Skeletal muscle satellite cell (primary cell): ENCODE results near the gene FAM50B.

Experiments used
- H3K27me3 ChIP-seq: 2 replicates; pipeline ENCODE4 v1.7.0; 2013; ENCODE audit warnings: low read length; ENCODE audit not compliant: control insufficient read depth, insufficient read depth
- H3K36me3 ChIP-seq: 2 replicates; pipeline ENCODE4 v1.7.0; 2013; ENCODE audit warnings: mild to moderate bottlenecking, control low read depth, low read length; ENCODE audit not compliant: insufficient read depth
- H3K4me1 ChIP-seq: 2 replicates; pipeline ENCODE4 v1.7.0; 2013; ENCODE audit warnings: low read length; ENCODE audit not compliant: control insufficient read depth, insufficient read depth
- H3K4me2 ChIP-seq: 2 replicates; pipeline ENCODE4 v1.7.0; 2013; ENCODE audit warnings: mild to moderate bottlenecking, low read length
- H3K4me3 ChIP-seq: 2 replicates; pipeline ENCODE4 v1.7.0; 2013; ENCODE audit warnings: low read length
- H3K9ac ChIP-seq: 2 replicates; pipeline ENCODE4 v1.7.0; 2013; ENCODE audit warnings: mild to moderate bottlenecking, low read depth, low read length, moderate library complexity
- H3K9me3 ChIP-seq: replicated peaks from 2 replicates; pipeline ENCODE4 v1.7.0; 2013; ENCODE audit warnings: mild to moderate bottlenecking, control low read depth, low read length

Gene FAM50B

GRCh38 chr6:3879194-3879952 lies 30.2 kb downstream of the FAM50B start:
- Histone ChIP-seq H3K36me3 (no peaks in the 10 kb centered on the region), H3K4me3 (no peak overlapping the region), H3K27me3 (no peaks in the 10 kb centered on the region), H3K9ac (no peak overlapping the region), H3K9me3 (no peaks in the 10 kb centered on the region), H3K4me2 (no peak overlapping the region), H3K4me1 (peaks cover 56% of the 10 kb centered on the region)

GRCh38 chr6:3881711-3882421 lies 32.7 kb downstream of the FAM50B start:
- H3K9me3 ChIP-seq, result no peaks in the 10 kb centered on the region
- H3K4me1 ChIP-seq, result peaks cover 37% of the 10 kb centered on the region
- H3K4me2 ChIP-seq, result no peak overlapping the region
- no peaks in the 10 kb centered on the region for H3K36me3 ChIP-seq
- no peak overlapping the region for H3K9ac ChIP-seq
- H3K27me3 ChIP-seq, result no peaks in the 10 kb centered on the region
- H3K4me3 ChIP-seq, result no peak overlapping the region

- H3K9me3 ChIP-seq, result no peaks in the 10 kb centered on the region
- no peak overlapping the region for H3K9ac ChIP-seq
- H3K4me3 ChIP-seq, result no peak overlapping the region
- H3K27me3 ChIP-seq, result no peaks in the 10 kb centered on the region
- peaks cover 37% of the 10 kb centered on the region for H3K4me1 ChIP-seq
- H3K36me3 ChIP-seq, result no peaks in the 10 kb centered on the region
- H3K4me2 ChIP-seq, result no peak overlapping the region
Measured at GRCh38 chr6:3882431-3882830, 33.3 kb downstream of the FAM50B start.

- Histone ChIP-seq H3K9ac (no peak overlapping the region), H3K4me1 (peaks cover 35% of the 10 kb centered on the region), H3K27me3 (no peaks in the 10 kb centered on the region), H3K4me2 (no peak overlapping the region), H3K9me3 (no peaks in the 10 kb centered on the region), H3K4me3 (no peak overlapping the region), H3K36me3 (no peaks in the 10 kb centered on the region)
Measured at GRCh38 chr6:3882866-3883265, 33.7 kb downstream of the FAM50B start.

GRCh38 chr6:3884007-3884745 lies 35.0 kb downstream of the FAM50B start:
- peak overlapping the region; percentile 40 for H3K4me2 ChIP-seq
- peak overlapping the region; percentile 33 for H3K9ac ChIP-seq
- H3K4me3 ChIP-seq, result peak overlapping the region; percentile 13
- no peaks in the 10 kb centered on the region for H3K9me3 ChIP-seq
- no peaks in the 10 kb centered on the region for H3K36me3 ChIP-seq
- H3K4me1 ChIP-seq, result peaks cover 29% of the 10 kb centered on the region
- H3K27me3 ChIP-seq, result no peaks in the 10 kb centered on the region

GRCh38 chr6:3885262-3886036 lies 36.3 kb downstream of the FAM50B start:
- Histone ChIP-seq H3K4me2 (no peak overlapping the region), H3K4me3 (no peak overlapping the region), H3K27me3 (no peaks in the 10 kb centered on the region), H3K9me3 (no peaks in the 10 kb centered on the region), H3K36me3 (no peaks in the 10 kb centered on the region), H3K4me1 (peaks cover 29% of the 10 kb centered on the region), H3K9ac (no peak overlapping the region)

- Histone ChIP-seq H3K4me2 (peak overlapping the region; percentile 42), H3K4me1 (peaks cover 29% of the 10 kb centered on the region)
Measured at GRCh38 chr6:3887150-3887700, 38.1 kb downstream of the FAM50B start.

GRCh38 chr6:3888153-3888957 lies 39.2 kb downstream of the FAM50B start:
- Histone ChIP-seq H3K9ac (no peak overlapping the region), H3K4me3 (no peak overlapping the region), H3K4me2 (no peak overlapping the region), H3K4me1 (peaks cover 18% of the 10 kb centered on the region), H3K27me3 (no peaks in the 10 kb centered on the region), H3K36me3 (no peaks in the 10 kb centered on the region), H3K9me3 (no peaks in the 10 kb centered on the region)

More at GRCh38 chr6:3887150-3887700, 38.1 kb downstream of the FAM50B start:
- Histone ChIP-seq H3K27me3 (no peaks in the 10 kb centered on the region), H3K36me3 (no peaks in the 10 kb centered on the region), H3K9ac (no peak overlapping the region), H3K4me3 (no peak overlapping the region), H3K9me3 (no peaks in the 10 kb centered on the region)

- Histone ChIP-seq H3K27me3 (no peaks in the 10 kb centered on the region), H3K36me3 (no peaks in the 10 kb centered on the region), H3K9me3 (no peaks in the 10 kb centered on the region)
Measured at GRCh38 chr6:3890047-3890446, 40.9 kb downstream of the FAM50B start.

GRCh38 chr6:3891883-3892282 lies 42.7 kb downstream of the FAM50B start:
- Histone ChIP-seq H3K4me3 (no peak overlapping the region), H3K9ac (no peak overlapping the region), H3K27me3 (no peaks in the 10 kb centered on the region), H3K4me2 (no peak overlapping the region), H3K36me3 (no peaks in the 10 kb centered on the region), H3K9me3 (no peaks in the 10 kb centered on the region), H3K4me1 (peaks cover 6% of the 10 kb centered on the region)

More at GRCh38 chr6:3890047-3890446, 40.9 kb downstream of the FAM50B start:
- no peak overlapping the region for H3K4me2 ChIP-seq
- no peak overlapping the region for H3K4me3 ChIP-seq
- H3K9ac ChIP-seq, result no peak overlapping the region
- H3K4me1 ChIP-seq, result peaks cover 6% of the 10 kb centered on the region
